NAMALWA (cell line): Measurements from ENCODE around the gene PARD3B.

Source experiments
- DNase-seq: peaks from one replicate; pipeline ENCODE4 v3.0.0-alpha.2; 2015; ENCODE audit warnings: low spot score

PARD3B gene

GRCh38 chr2:205058409-205058808 lies 513.1 kb downstream of the PARD3B start:
- no peak for DNase-seq

- DNase-seq = no peak
Measured at GRCh38 chr2:205060269-205060668, 515.0 kb downstream of the PARD3B start.

- DNase-seq = no peak
Measured at GRCh38 chr2:205066081-205066480, 520.8 kb downstream of the PARD3B start.

GRCh38 chr2:205069928-205070327 lies 524.7 kb downstream of the PARD3B start:
- no peak for DNase-seq

GRCh38 chr2:205070889-205071288 lies 525.6 kb downstream of the PARD3B start:
- DNase-seq = no peak

- no peak for DNase-seq
Measured at GRCh38 chr2:205073433-205074020, 528.3 kb downstream of the PARD3B start.

DNA sequence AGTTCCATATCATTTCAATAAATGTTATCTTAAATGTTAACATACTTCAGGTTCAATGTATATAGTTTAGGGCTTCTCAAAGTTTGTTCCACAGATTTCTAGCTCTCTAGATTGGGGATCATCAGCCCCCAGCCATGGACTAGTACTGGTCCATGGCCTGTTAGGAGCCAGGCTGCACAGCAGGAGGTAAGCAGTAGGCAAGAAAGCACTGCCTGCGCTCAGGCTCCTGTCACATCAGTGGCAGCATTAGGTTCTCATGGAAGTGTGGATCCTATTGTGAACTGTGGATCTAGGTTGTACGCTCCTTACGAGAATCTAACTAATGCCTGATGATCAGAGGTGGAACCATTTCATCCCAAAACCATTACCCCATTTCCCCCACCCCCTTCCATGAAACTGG lies 531.1 kb downstream of the PARD3B start:
- no peak for DNase-seq

- DNase-seq = no peak
Measured at GRCh38 chr2:205077159-205077558, 531.9 kb downstream of the PARD3B start.

GRCh38 chr2:205078762-205079161 lies 533.5 kb downstream of the PARD3B start:
- no peak for DNase-seq

DNA sequence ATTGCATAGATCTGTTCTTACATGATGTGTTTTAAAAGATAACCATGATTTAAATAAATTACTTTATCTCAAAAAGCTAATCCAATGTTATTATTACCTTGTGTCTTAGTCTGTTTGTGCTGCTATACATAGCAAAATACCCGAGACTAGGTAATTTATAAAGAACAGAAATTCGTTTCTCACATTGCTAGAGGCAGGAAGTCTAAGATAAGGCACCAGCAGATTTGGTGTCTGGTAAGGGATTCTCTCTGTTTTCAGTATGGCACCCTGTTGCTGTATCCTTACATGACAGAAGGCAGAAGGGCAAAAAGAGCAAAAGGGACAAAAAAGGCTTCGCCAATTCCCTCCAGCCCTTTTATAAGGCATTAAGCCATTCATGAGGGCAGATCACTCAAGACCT lies 533.9 kb downstream of the PARD3B start:
- DNase-seq = no peak

- DNase-seq = no peak
Measured at GRCh38 chr2:205086662-205087061, 541.4 kb downstream of the PARD3B start.

DNA sequence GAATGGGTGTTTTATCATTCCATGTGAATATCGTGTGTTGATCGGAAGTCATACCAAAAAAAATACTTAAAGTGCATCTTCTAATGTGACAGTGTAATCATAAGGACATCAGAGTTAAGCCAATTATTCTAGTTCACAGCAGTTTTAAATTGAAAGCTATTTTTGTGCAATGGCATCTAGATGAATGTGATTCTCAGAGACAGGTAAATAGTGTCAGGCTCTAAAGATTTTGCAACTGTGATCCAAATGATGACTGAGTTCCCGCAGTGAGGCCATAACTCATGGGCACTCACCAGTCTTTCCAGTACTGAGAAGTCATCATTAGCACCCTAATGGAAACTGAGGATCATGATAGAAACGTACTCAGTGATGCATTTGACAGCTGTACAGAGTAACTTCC lies 542.6 kb downstream of the PARD3B start:
- no peak for DNase-seq

GRCh38 chr2:205089958-205090357 lies 544.7 kb downstream of the PARD3B start:
- DNase-seq = no peak

DNA sequence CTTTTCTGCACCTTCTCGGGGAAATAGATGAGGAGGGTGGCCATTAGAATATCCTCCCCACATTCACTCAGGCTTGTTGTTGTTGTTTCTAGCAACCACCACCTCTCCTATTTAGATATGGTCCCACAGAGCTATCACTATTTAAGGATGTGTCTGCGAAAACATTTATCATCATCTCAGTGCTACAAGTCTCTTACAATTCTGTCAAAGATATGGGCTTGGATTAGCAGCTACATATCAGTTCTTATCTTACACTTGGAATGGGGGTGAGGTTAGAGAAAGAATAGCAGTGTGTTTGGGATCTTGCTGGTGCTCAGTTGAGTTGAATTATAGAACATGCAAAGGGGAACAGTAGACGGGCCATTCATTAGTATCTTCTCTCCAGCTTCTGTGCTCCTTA lies 546.1 kb downstream of the PARD3B start:
- DNase-seq = no peak

DNA sequence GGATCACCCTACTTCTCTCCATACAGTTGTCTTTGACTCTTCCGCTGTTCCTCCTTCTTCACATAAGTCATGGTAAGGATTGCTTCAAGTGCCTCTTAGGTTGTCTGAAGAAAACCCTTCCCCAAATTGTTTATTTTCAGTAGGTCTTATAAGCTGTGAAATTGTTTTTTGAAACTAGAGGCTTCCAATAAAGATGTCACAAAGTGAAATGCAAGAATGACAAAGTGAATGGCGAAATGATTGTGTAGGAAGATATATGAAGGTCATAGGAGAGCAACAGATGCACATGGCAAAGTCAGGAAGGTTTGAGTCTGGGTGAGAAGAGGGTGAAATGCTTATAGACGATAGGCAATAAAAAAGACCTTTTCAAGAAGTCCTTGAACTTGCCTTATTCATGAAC lies 548.8 kb downstream of the PARD3B start:
- DNase-seq = no peak

DNA sequence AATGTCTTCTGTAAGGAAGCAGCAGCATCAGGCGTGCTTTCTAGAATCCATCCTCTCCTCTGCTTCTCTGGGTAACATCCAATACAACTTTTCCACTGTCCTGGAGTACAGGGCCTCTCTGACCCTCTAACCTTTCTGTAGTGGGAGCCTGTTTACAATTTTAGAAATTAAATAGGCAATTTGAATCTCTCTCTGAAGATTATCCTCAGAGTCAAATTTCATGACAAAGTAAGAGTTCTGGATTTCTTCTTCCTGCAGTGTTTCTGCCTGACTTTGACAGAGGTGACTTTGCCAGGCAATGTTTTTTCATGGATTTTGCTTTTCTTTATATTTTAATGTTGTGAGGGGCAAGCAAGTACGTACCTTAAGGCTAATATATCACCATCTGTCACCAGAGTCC lies 558.4 kb downstream of the PARD3B start:
- no peak for DNase-seq

DNA sequence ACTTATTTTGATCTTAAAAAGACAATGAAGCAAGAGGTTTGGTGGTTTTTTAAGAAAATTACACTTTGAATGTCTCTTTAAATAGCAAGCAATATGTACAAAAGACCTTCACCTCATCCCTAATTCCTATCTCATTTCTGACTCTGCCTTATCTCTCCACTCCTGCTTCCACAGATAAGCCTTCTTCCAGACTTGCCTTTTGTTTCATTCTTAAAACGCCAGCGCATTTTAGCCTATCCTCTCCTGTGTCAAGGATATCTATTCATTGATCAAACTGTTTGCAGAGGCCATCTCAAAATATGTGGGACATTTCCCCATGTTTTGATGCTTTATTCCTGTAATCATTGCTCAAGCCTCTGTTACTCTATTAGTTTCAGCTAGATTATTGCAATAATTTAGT lies 562.5 kb downstream of the PARD3B start:
- DNase-seq = no peak

GRCh38 chr2:205115511-205115910 lies 570.2 kb downstream of the PARD3B start:
- DNase-seq = no peak

GRCh38 chr2:205117125-205117524 lies 571.9 kb downstream of the PARD3B start:
- DNase-seq = no peak

DNA sequence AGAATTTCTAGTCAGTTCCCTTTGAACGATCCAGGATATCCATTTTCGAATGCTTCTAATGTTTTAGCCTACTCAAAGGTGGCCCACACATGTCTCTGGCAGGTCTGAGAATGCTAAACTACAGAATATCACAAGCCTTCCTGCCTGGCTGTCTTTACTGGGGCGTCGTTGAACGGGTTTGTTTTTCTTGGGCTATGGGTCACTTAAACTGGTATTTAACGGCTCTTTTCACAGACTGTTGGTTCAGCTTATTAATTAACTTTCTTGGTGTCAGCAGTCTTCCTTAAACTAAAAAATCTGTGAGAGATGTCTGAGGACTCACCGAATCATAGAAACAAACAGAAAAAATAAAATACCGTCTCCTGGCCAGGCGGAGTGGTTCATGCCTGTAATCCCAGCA lies 573.9 kb downstream of the PARD3B start:
- DNase-seq = no peak

GRCh38 chr2:205128726-205129125 lies 583.5 kb downstream of the PARD3B start:
- no peak for DNase-seq

GRCh38 chr2:205129531-205129930 lies 584.3 kb downstream of the PARD3B start:
- no peak for DNase-seq

GRCh38 chr2:205130111-205130829 lies 585.0 kb downstream of the PARD3B start:
- DNase-seq = no peak

DNA sequence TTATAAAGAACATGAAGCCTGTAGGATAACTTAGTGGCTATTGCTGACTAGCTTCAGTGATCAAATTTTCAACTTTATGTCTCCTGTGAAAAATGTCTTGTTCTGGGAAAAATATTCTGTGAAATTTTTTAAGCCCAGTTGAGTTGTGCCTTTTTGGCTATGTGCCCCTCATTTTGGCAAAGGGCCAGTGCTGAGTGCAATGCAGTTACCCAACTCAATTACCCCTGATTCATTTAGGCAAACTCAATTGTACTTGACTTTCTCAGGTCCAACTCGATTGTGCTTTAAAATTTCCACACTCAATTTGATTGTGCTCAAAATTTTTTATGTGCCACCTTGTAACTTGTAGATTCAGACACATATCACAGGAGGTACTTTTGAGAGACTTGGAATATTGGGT lies 588.3 kb downstream of the PARD3B start:
- no peak for DNase-seq
